HL-60 (cell line): ENCODE data around the gene TRAF7.
"Not testable (repeated sequence)": the region's sequence is repeated elsewhere in the genome, so short reads cannot be mapped to it uniquely, and the experiment has no call there.

ENCODE experiments used
- CTCF ChIP-seq: IDR thresholded peaks from one replicate; pipeline ENCODE4 v1.5.1; 2011; ENCODE audit warnings: low read length, control low read depth, inconsistent platforms; ENCODE audit not compliant: insufficient read depth
- REST ChIP-seq: IDR thresholded peaks from 2 replicates; pipeline ENCODE4 v1.6.1; 2012; ENCODE audit warnings: low read depth; ENCODE audit not compliant: insufficient replicate concordance

- TF ChIP-seq CTCF, REST: not testable (repeated sequence)
These were observed 44.6 kb upstream of the TRAF7 start for GRCh38 chr16:2111009-2111353.
